Activated gamma-delta T cell treated with Interleukin-2 at 50 U/mL for 16 hours (primary cell): ENCODE data around the gene LALBA.
"Not testable (repeated sequence)": the region's sequence is repeated elsewhere in the genome, so short reads cannot be mapped to it uniquely, and the experiment has no call there.

Experiments
- DNase-seq: peaks from one replicate; pipeline ENCODE4 v3.0.0-alpha.2; 2020

The LALBA gene

DNA sequence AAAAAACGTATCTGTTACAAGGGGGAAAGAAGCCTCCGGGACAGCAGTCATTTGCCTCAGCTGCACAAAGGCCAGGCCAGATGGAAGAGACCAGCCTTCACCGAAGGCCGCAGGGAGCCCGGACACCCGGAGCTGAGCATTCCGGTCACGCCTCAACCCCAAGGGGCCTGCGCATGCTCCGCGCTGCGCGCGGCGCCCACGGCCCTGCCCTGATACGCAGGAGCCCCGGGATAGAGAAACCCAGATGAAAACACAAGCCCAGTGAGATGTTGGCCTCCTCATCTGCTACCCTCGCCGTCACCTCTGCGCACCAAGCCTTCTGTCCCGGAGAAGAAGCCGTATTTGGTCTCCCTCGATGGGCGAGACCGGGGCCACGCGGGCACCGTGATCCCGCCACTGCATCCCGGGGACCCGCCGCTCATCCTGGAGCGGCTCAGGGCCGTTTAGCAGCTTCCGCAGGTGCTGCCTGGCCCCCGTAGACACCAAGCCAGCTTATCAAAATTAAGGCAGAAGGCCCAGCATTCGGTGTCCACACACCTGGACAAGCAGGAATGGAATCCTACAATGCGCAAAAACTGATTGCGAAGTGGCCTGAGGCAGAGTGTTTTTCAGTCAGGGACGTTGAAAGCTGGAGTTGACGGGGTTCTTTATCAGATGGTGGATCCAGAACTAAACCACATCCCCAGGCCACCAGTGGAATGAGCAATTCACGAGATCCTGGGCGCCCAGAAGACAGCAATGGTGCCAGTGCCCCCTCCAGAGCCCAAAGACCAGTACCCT, 41.8 kb downstream of the LALBA start:
- no peak for DNase-seq

DNA sequence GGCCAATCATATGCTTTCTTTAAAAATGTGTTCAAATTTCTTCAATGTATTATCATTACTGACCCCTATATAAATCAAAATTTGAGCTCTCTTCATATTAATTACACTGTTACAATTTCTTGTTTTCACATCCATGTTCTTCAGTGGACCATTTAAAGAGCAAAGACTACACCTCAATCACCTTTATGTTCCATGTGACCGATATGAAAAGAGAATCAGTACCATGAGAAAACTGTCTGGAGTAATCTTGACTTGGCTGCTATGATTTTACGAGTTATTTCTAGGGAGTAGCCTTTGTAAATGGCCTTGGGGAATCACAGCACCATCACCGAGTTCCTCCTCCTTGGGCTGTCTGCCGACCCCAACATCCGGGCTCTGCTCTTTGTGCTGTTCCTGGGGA, 44.5 kb downstream of the LALBA start, which contains the start of gene OR8S1:
OR8S1 (plus strand) TSS at position 301 of the 400 bp plus-strand sequence; CDS start at position 301, 0 bp downstream.
- no peak for DNase-seq

GRCh38 chr12:48520381-48520780, 49.5 kb downstream of the LALBA start:
- not testable (repeated sequence) for DNase-seq
